K562 (cell line): ENCODE measurements around the gene NUTM1. TPM values are rescaled to one million over a fixed set of nuclear protein-coding genes. Genes with fewer than 3 reads are reported as not detected.

Experiments
- ARID1B ChIP-seq: fragments of 450-650 bp; IDR thresholded peaks from 2 replicates; pipeline ENCODE4 v1.6.1; 2016; ENCODE audit warnings: antibody characterized with exemption, mild to moderate bottlenecking, inconsistent platforms
- EGR1 ChIP-seq: fragments of 450-650 bp; conservative IDR thresholded peaks from 2 replicates; pipeline ENCODE4 v1.6.1; 2017; ENCODE audit warnings: mild to moderate bottlenecking
- FOXA1 ChIP-seq: fragments of 450-650 bp; IDR thresholded peaks from 2 replicates; pipeline ENCODE4 v1.6.1; 2016; ENCODE audit warnings: mild to moderate bottlenecking, borderline replicate concordance
- HMGXB4 ChIP-seq: sonication (generic); formaldehyde crosslinking; IDR thresholded peaks from 2 replicates; pipeline ENCODE4 v1.8.1; 2023; ENCODE audit warnings: mild to moderate bottlenecking, missing genetic modification reagents
- MGA ChIP-seq: fragments of 450-650 bp; IDR thresholded peaks from 2 replicates; pipeline ENCODE4 v1.6.1; 2016; ENCODE audit warnings: mild to moderate bottlenecking, moderate library complexity
- MTA2 ChIP-seq: fragments of 450-650 bp; IDR thresholded peaks from 2 replicates; pipeline ENCODE4 v1.6.1; 2016; ENCODE audit warnings: low read depth
- MTA3 ChIP-seq: fragments of 450-650 bp; formaldehyde crosslinking; IDR thresholded peaks from 2 replicates; pipeline ENCODE4 v1.6.1; 2017; ENCODE audit warnings: mild to moderate bottlenecking, borderline replicate concordance
- SAP30 ChIP-seq: fragments of 200-600 bp; sonication (generic); IDR thresholded peaks from 2 replicates; pipeline ENCODE4 v1.6.1; 2012; ENCODE audit warnings: borderline replicate concordance, low read depth, mild to moderate bottlenecking, moderate library complexity, low read length, control low read depth, inconsistent platforms; ENCODE audit not compliant: insufficient read depth, poor library complexity, severe bottlenecking
- SLC30A9 ChIP-seq: fragments of 250-450 bp; sonication (Bioruptor Pico); IDR thresholded peaks from 2 replicates; pipeline ENCODE4 v1.8.0; 2022; ENCODE audit warnings: mild to moderate bottlenecking, moderate library complexity
- STAT5B ChIP-seq: fragments of 250-450 bp; sonication (Bioruptor Pico); IDR thresholded peaks from 2 replicates; pipeline ENCODE4 v1.8.0; 2021; ENCODE audit warnings: mild to moderate bottlenecking, inconsistent platforms
- WHSC1 ChIP-seq: IDR thresholded peaks from one replicate; pipeline ENCODE4 v1.6.1; 2012; ENCODE audit warnings: low read length, control low read depth, inconsistent platforms
- ZFX ChIP-seq: sonication (generic); formaldehyde crosslinking; IDR thresholded peaks from 2 replicates; pipeline ENCODE4 v1.8.0; 2022; ENCODE audit warnings: mild to moderate bottlenecking, missing genetic modification reagents, moderate library complexity
- ZNF224 ChIP-seq: sonication (generic); formaldehyde crosslinking; IDR thresholded peaks from 2 replicates; pipeline ENCODE4 v1.8.0; 2022; ENCODE audit warnings: mild to moderate bottlenecking, missing genetic modification reagents
- ZNF77 ChIP-seq: fragments of 250-450 bp; sonication (Bioruptor Pico); IDR thresholded peaks from 2 replicates; pipeline ENCODE4 v1.5.0; 2020
- polyA plus RNA-seq, 8 experiments: library from polyadenylated mRNA; depleted of rRNA in 4 of 8; stranded (reverse) in 5 of 8; unstranded in 3 of 8; fragments of >200 nt; fragmentation: Nextera tagmentation in 2 of 8; fragmentation: Illumina TruSeq in 1 of 8; extraction: Ambion mirVana in 2 of 8; extraction: Trizol in 1 of 8; gene quantifications; 2 replicates each; pipeline versions ENCODE4 v1.2.1 to v1.2.3, GENCODE V29; 2011 to 2014; ENCODE audit warnings: inconsistent platforms in 1 of 8, missing spikeins in 1 of 8
- total RNA-seq, 7 experiments: library from RNA; depleted of rRNA in 6 of 7; stranded (reverse); fragments of >200 nt in 6 of 7; fragmentation: Illumina TruSeq in 2 of 7; extraction: Trizol in 2 of 7; gene quantifications; 2 replicates each; pipeline versions ENCODE4 v1.2.1 to v1.2.3, GENCODE V29; 2011 to 2021; ENCODE audit warnings: low replicate concordance in 1 of 7

The NUTM1 gene
- total and polyA plus RNA-seq, 9 of the 15 experiments (the other 6 are each of a cell fraction or from before 2014, with no cell fraction given), result 0.01 to 0.05 (median 0.04) TPM; not detected in 4

GRCh38 chr15:34367101-34368081 is 24.3 kb downstream of the NUTM1 start, which contains the start of gene LPCAT4 (continued):
- TF ChIP-seq FOXA1 (no peak), MTA3 (peak; percentile 81; the same call in 1 of the 2 replicates), MTA2 (no peak), ARID1B (peak; percentile 57; the same call in 1 of the 2 replicates), STAT5B (CRISPR knock-in tag) (no peak), SAP30 (peak; percentile 21), ZNF77 (CRISPR knock-in tag) (no peak), SLC30A9 (CRISPR knock-in tag) (no peak), ZFX (CRISPR knock-in tag) (peak; percentile 82), EGR1 (peak; percentile 55), WHSC1 (no peak), ZNF224 (CRISPR knock-in tag) (no peak), MGA (peak; percentile 80), HMGXB4 (CRISPR knock-in tag) (peak; percentile 83; the same call in 1 of the 2 replicates)
